Trophoblast cell (in vitro differentiated cells and primary cell): ENCODE results near the gene CACNG4. TPM values are rescaled to one million over a fixed set of nuclear protein-coding genes. Genes with fewer than 3 reads are reported as not detected.

Source experiments
- DNase-seq, 2 donors: peaks; one replicate each; pipeline ENCODE4 v3.0.0-alpha.2; 2016
- H2AFZ ChIP-seq: 2 replicates; pipeline ENCODE4 v1.6.1; 2013; ENCODE audit warnings: low read length, moderate library complexity, mild to moderate bottlenecking; ENCODE audit not compliant: insufficient read depth, poor library complexity
- H2AK5ac ChIP-seq: 2 replicates; pipeline ENCODE4 v1.6.1; 2013; ENCODE audit warnings: mild to moderate bottlenecking, low read length
- H2BK120ac ChIP-seq: 2 replicates; pipeline ENCODE4 v1.6.1; 2013; ENCODE audit warnings: low read length, mild to moderate bottlenecking, moderate library complexity; ENCODE audit not compliant: insufficient read depth, poor library complexity
- H2BK12ac ChIP-seq: 2 replicates; pipeline ENCODE4 v1.6.1; 2013; ENCODE audit warnings: mild to moderate bottlenecking, low read length, moderate library complexity
- H2BK5ac ChIP-seq: 2 replicates; pipeline ENCODE4 v1.6.1; 2013; ENCODE audit warnings: low read length, low read depth, moderate library complexity, mild to moderate bottlenecking; ENCODE audit not compliant: poor library complexity
- H3K14ac ChIP-seq: 2 replicates; pipeline ENCODE4 v1.6.1; 2013; ENCODE audit warnings: mild to moderate bottlenecking, low read length
- H3K18ac ChIP-seq: 2 replicates; pipeline ENCODE4 v1.6.1; 2013; ENCODE audit warnings: mild to moderate bottlenecking, low read length
- H3K23ac ChIP-seq: 2 replicates; pipeline ENCODE4 v1.6.1; 2013; ENCODE audit warnings: low read length
- H3K27ac ChIP-seq: 2 replicates; pipeline ENCODE4 v1.5.1; 2013; ENCODE audit warnings: low read depth, mild to moderate bottlenecking, inconsistent platforms, low read length, moderate library complexity
- H3K27me3 ChIP-seq: 2 replicates; pipeline ENCODE4 v1.6.1; 2013; ENCODE audit warnings: inconsistent platforms, mild to moderate bottlenecking, low read length, moderate library complexity; ENCODE audit not compliant: insufficient read depth
- H3K36me3 ChIP-seq, 2 experiments: 1 replicate in 1 of 2; 2 replicates in 1 of 2; pipeline ENCODE4 v1.6.1; 2013; ENCODE audit warnings: low read length in 2 of 2, mild to moderate bottlenecking in 2 of 2, moderate library complexity in 1 of 2; ENCODE audit not compliant: insufficient read depth in 2 of 2, control insufficient read depth in 1 of 2
- H3K4ac ChIP-seq: 2 replicates; pipeline ENCODE4 v1.6.1; 2013; ENCODE audit warnings: low read depth, mild to moderate bottlenecking, low read length, moderate library complexity
- H3K4me1 ChIP-seq, 2 experiments: 1 replicate in 1 of 2; 2 replicates in 1 of 2; pipeline ENCODE4 v1.6.1; 2013; ENCODE audit warnings: low read length in 2 of 2, mild to moderate bottlenecking in 2 of 2, moderate library complexity in 1 of 2; ENCODE audit not compliant: insufficient read depth in 2 of 2, control insufficient read depth in 1 of 2
- H3K4me2 ChIP-seq: 2 replicates; pipeline ENCODE4 v1.6.1; 2013; ENCODE audit warnings: inconsistent platforms, mild to moderate bottlenecking, low read length, moderate library complexity
- H3K4me3 ChIP-seq: 2 replicates; pipeline ENCODE4 v1.5.1; 2013; ENCODE audit warnings: mild to moderate bottlenecking, low read depth, low read length, inconsistent platforms
- H3K79me1 ChIP-seq: one replicate; pipeline ENCODE4 v1.6.1; 2013; ENCODE audit warnings: low read length
- H3K79me2 ChIP-seq: 2 replicates; pipeline ENCODE4 v1.6.1; 2013; ENCODE audit warnings: low read length, mild to moderate bottlenecking; ENCODE audit not compliant: control insufficient read depth, insufficient read depth, poor library complexity
- H3K9ac ChIP-seq: 2 replicates; pipeline ENCODE4 v1.6.1; 2013; ENCODE audit warnings: mild to moderate bottlenecking, low read length
- H3K9me3 ChIP-seq: 2 replicates; pipeline ENCODE4 v1.6.1; 2013; ENCODE audit warnings: low read depth, mild to moderate bottlenecking, control low read depth, inconsistent platforms, low read length; ENCODE audit not compliant: insufficient read depth
- H4K12ac ChIP-seq: 2 replicates; pipeline ENCODE4 v1.6.1; 2013; ENCODE audit warnings: low read depth, mild to moderate bottlenecking, low read length, moderate library complexity
- H4K8ac ChIP-seq: 2 replicates; pipeline ENCODE4 v1.6.1; 2013; ENCODE audit warnings: low read depth, mild to moderate bottlenecking, low read length, moderate library complexity
- H4K91ac ChIP-seq: one replicate; pipeline ENCODE4 v1.6.1; 2013; ENCODE audit warnings: low read depth, mild to moderate bottlenecking, low read length, moderate library complexity
- WGBS: extraction: QIAGEN DNeasy Blood & Tissue Kit; methylation state at CpG from one replicate; pipeline ENCODE4 v1.1.7; 2013; ENCODE audit warnings: missing lambda C conversion rate; ENCODE audit not compliant: insufficient read length, insufficient coverage; ENCODE audit errors: extremely low coverage; 5-methylcytosine and 5-hydroxymethylcytosine counted together
- polyA plus RNA-seq: library from polyadenylated mRNA; stranded (reverse); fragments of 200-250 nt; gene quantifications from 2 replicates; pipeline ENCODE4 v1.2.3, GENCODE V29; 2013

Gene CACNG4
- polyA plus RNA-seq, result 53.7 and 55.4 TPM in 2 replicates

DNA sequence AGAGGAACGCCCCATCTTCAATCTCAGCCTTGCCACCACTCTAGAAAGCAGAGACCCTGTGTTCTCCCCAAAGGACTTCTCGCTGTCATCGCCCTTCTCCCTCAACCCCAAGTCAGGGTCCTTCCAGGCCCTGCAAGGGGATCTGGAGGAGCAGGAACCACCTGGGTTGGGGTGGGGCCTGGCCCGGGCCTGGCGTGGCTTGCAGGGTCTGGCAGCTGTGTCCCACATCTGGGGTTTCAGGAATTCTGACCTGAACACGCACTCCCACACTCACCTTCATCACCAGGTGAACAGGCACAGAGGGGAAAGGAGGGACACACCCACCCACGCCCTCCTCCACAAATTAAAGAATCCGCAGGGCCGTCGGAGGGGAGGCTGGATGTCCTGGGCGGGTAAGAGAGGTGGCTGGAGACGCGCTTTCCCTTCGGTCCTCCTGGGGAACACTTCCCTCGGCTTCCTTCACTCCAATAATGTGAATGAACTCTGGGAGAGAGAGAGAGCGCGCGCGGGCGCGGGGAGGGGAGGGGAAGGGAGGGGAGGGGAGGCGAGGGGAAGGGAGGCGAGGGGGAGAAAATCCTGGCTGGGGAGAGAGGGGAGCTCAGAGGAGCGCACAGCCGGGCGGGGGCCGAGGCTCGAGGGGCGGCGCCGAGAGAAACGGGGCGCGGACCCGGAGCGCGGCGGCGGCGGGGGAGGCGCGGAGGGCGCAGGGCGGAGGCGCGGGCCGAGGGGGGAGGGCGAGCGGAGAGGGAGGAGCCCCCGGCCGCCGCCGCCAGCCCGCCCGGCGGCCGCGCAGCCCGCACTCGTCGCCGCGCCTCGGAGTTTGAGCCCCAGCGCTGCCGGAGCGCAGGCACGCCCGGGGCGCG, at the start of gene CACNG4:
TSS of gene CACNG4 (plus strand) at position 799 of the 863 bp plus-strand sequence. CDS start 205 bp downstream, outside the sequence.
- Histone ChIP-seq H2BK12ac (peak within 1 kb of the TSS; percentile 69), H3K36me3 (peaks cover 0 to 1% of the 10 kb centered on the region in 2 experiments), H4K12ac (peak within 1 kb of the TSS; percentile 64), H3K4ac (peak within 1 kb of the TSS; percentile 75), H4K8ac (peak within 1 kb of the TSS; percentile 83), H3K18ac (peak within 1 kb of the TSS; percentile 95), H3K9ac (peak within 1 kb of the TSS; percentile 80), H3K27me3 (no peaks in the 10 kb centered on the region), H3K79me2 (peaks cover 12% of the 10 kb centered on the region), H3K4me2 (peak within 1 kb of the TSS; percentile 93), H2AFZ (peak within 1 kb of the TSS; percentile 83), H4K91ac (peak within 1 kb of the TSS; percentile 93), H3K4me1 (peaks cover 19 to 27% of the 10 kb centered on the region in 2 experiments), H2BK5ac (peak within 1 kb of the TSS; percentile 67), H3K27ac (peak within 1 kb of the TSS; percentile 48), H3K14ac (peak within 1 kb of the TSS; percentile 89), H3K4me3 (peak within 1 kb of the TSS; percentile 92), H2AK5ac (peak within 1 kb of the TSS; percentile 42), H3K79me1 (peaks cover 19% of the 10 kb centered on the region), H2BK120ac (peak within 1 kb of the TSS; percentile 70), H3K9me3 (no peaks in the 10 kb centered on the region), H3K23ac (no peak within 1 kb of the TSS)
- no peak for DNase-seq
- WGBS, result no CpG with 5 or more reads among the region's 71 CpGs

DNA sequence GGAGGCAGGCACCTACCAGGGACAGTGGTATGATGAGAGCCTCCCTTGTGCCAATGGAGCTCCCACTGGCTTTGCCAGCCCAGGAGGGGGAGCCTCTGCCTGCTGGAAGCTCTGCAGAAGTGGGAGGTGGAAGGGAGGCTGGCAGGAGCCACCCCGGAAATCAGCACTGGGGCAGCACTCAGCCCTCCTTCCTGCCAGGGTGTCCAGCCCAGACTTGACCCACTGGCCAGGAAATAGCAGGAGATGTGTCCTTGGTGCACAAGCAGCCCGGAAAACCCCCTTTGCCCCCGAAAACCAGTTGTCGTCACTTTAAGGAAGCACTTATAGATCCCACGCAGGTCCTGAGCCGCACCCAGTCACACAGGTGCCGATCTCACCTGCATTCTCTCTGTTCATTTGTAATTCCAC, 49.3 kb upstream of the CACNG4 start:
- no peak overlapping the region for H3K4ac ChIP-seq
- no peaks in the 10 kb centered on the region for H3K79me1 ChIP-seq
- H3K36me3 ChIP-seq, result no peaks in the 10 kb centered on the region
- no peaks in the 10 kb centered on the region for H3K4me1 ChIP-seq
- H3K9me3 ChIP-seq, result no peaks in the 10 kb centered on the region
- no peak overlapping the region for H3K23ac ChIP-seq
- H2AFZ ChIP-seq, result no peak overlapping the region
- H2BK12ac ChIP-seq, result no peak overlapping the region
- no peak overlapping the region for H4K8ac ChIP-seq
- no peak overlapping the region for H2BK120ac ChIP-seq
- H4K12ac ChIP-seq, result no peak overlapping the region
- H3K18ac ChIP-seq, result no peak overlapping the region
- H3K9ac ChIP-seq, result no peak overlapping the region
- H3K4me3 ChIP-seq, result no peak overlapping the region
- no CpG with 5 or more reads among the region's 7 CpGs for WGBS
- H3K14ac ChIP-seq, result no peak overlapping the region
- DNase-seq, result no peak
- H3K27me3 ChIP-seq, result no peaks in the 10 kb centered on the region
- H3K79me2 ChIP-seq, result no peaks in the 10 kb centered on the region
- no peak overlapping the region for H2AK5ac ChIP-seq
- no peak overlapping the region for H2BK5ac ChIP-seq
- H3K4me2 ChIP-seq, result no peak overlapping the region
- no peak overlapping the region for H3K27ac ChIP-seq
- no peak overlapping the region for H4K91ac ChIP-seq

DNA sequence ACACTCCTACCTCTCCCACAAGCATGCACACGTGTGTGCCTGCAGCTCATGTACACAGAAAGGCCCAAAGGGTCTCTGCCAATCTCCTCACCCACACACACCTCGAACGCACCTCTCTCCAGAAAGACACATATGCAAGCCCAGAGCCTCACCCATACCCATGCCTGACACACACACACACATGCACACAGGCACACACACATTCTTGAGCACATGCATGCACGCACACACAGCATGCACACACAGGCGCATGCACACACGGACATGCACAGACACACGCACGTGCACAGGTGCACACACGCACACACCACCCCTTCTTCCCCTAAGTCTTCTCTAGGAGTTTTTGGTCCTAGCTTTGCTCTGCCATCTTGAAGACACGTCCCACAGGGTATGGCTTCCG, 48.7 kb upstream of the CACNG4 start:
- no peaks in the 10 kb centered on the region for H3K79me1 ChIP-seq
- H3K4me2 ChIP-seq, result no peak overlapping the region
- peak overlapping the region; percentile 41 for H3K4me3 ChIP-seq
- no peak overlapping the region for H2BK120ac ChIP-seq
- no peaks in the 10 kb centered on the region for H3K27me3 ChIP-seq
- H3K79me2 ChIP-seq, result no peaks in the 10 kb centered on the region
- H2AK5ac ChIP-seq, result no peak overlapping the region
- no peak overlapping the region for H3K18ac ChIP-seq
- no peak for DNase-seq
- no CpG with 5 or more reads among the region's 11 CpGs for WGBS
- H2BK12ac ChIP-seq, result no peak overlapping the region
- H3K9ac ChIP-seq, result no peak overlapping the region
- no peaks in the 10 kb centered on the region for H3K36me3 ChIP-seq
- H3K4me1 ChIP-seq, result no peaks in the 10 kb centered on the region
- H3K4ac ChIP-seq, result no peak overlapping the region
- H2BK5ac ChIP-seq, result no peak overlapping the region
- no peak overlapping the region for H4K12ac ChIP-seq
- no peak overlapping the region for H3K27ac ChIP-seq
- no peak overlapping the region for H3K23ac ChIP-seq
- H3K14ac ChIP-seq, result no peak overlapping the region
- H4K8ac ChIP-seq, result no peak overlapping the region
- no peak overlapping the region for H2AFZ ChIP-seq
- no peak overlapping the region for H4K91ac ChIP-seq
- H3K9me3 ChIP-seq, result no peaks in the 10 kb centered on the region

GRCh38 chr17:66916946-66917345, 47.6 kb upstream of the CACNG4 start:
- no peak overlapping the region for H2BK12ac ChIP-seq
- H3K4me3 ChIP-seq, result no peak overlapping the region
- H3K79me1 ChIP-seq, result no peaks in the 10 kb centered on the region
- H2BK5ac ChIP-seq, result no peak overlapping the region
- no peak overlapping the region for H3K23ac ChIP-seq
- H4K8ac ChIP-seq, result no peak overlapping the region
- no peak overlapping the region for H3K27ac ChIP-seq
- peaks cover 3% of the 10 kb centered on the region for H3K9me3 ChIP-seq
- no peak overlapping the region for H4K12ac ChIP-seq
- no peak overlapping the region for H2AFZ ChIP-seq
- no peak overlapping the region for H3K4me2 ChIP-seq
- no peak overlapping the region for H3K4ac ChIP-seq
- H3K36me3 ChIP-seq, result no peaks in the 10 kb centered on the region
- no peak overlapping the region for H2BK120ac ChIP-seq
- WGBS, result no CpG with 5 or more reads among the region's 1 CpG
- H3K4me1 ChIP-seq, result no peaks in the 10 kb centered on the region
- H3K27me3 ChIP-seq, result no peaks in the 10 kb centered on the region
- no peak overlapping the region for H3K9ac ChIP-seq
- no peak overlapping the region for H3K14ac ChIP-seq
- H3K18ac ChIP-seq, result no peak overlapping the region
- DNase-seq, result no peak
- H2AK5ac ChIP-seq, result no peak overlapping the region
- H3K79me2 ChIP-seq, result no peaks in the 10 kb centered on the region
- H4K91ac ChIP-seq, result no peak overlapping the region
